ENCODE results near the gene PSAT1. TPM values are rescaled to one million over a fixed set of nuclear protein-coding genes. Genes with fewer than 3 reads are reported as not detected.

PSAT1 gene
- total RNA-seq, 1 donor from 2014 or later: 66.5 TPM

DNA sequence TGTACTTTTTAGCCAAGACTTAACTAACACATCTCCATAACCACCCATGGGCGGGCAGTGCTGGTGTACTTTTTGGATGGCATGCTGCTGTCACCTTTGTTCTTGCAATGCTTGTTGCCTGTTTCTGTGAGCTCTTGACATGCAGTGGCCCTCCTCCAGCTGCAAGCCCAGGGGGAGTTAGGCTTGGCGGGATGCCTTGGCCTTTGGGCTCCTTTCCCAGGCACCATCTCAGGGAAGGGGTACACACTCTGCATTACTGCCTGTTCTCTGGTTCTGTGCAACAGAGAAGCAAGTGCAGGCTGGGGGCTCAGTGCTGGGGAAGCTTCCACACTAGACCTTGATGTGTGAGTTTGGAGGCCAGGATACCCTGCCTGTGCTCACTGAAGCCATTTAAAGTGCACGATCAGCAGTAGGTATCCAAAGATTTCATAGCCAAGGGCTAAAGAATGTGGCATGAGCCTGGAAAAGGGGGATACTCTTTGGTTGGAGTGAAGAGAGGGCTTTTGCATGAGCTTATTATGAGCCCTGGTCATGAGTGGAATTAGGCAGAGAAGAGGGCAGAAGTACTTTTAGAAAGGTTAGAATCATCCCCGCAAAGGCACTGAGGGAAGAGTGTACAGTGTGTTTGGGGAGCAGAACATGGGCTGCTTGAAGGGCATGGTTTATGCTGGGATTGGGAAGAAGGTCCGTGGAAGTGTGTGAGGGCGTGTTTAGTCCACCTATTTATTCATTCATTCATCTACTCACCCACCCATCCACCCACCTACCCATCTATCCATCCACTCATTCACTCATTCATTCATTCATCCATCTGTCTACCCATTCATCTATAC, 22.5 kb downstream of the PSAT1 start:
- no peak for ATAC-seq

DNA sequence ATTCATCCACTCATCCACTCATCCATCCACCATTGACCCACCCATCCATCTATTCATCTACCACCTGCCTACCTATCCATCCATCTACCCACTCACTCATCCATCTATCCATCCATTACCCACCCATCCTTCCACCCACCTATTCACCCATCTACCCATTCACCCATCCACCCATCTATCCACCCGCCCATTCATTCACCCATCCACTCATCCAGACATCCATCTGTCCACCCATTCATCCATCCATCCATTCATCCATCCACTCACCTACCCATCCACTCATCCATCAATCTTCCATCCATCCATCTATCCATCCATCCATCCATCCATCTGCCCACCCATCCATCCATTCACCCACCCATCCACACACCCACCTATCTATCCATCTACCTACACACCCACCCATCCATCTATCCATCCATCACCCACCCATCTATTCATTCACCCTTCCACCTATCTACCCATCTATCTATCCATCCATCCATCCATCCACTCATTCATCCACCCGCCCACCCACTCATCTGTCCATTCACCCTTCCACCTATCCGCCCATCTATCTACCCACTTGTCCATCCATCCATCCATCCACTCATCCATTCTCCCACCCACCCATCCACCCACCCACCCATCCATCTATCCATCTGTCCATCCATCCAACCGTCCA, 23.2 kb downstream of the PSAT1 start:
- ATAC-seq: no peak

DNA sequence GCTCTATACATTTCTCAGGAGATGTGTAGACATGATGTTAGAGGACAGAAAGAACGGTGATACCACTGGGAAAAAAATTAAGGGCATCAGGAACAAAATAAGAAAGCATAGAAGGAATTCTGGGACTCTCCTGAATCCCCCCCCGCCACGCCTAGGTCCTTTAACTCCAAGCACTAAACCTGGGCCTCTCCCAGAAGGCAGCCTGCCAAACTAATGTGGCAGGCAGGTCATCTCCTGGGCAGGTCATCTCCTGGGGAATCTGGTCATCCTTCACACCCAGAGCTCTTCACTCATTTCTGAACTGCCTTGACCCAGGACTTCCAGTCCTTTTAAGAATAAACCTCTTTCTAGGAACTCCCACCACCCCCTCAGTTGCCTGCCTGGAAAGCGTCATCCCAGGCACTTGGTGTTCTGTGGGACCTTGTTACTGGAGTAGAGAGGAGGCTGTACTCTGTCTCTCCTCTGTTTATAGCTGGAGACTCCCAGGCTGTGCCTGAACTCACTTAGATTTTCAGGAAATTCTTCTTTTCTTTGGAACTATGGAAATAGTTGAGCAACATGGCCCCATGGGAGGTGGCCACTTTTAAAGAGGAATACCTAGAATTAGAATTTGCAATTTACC, 24.1 kb downstream of the PSAT1 start:
- ATAC-seq: no peak

DNA sequence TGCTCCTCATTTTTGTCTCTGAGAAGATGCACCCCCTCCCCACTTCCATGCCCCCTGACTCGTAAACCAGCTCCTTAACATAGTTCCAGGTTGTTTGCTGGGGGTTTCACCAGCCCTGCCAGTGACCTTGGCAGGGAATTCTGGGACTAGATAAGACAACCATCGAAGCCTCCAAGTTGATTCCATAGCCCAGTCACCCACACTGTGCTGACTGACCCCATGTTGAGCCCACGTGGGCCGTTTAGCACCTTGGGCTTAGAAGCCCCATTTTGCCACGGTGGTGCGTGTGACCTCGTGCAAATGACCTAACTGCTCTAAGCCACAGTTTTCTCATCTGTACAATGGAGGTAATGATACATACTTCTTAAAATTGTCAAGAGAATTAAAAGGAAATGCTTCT, 24.6 kb downstream of the PSAT1 start:
- ATAC-seq: no peak

DNA sequence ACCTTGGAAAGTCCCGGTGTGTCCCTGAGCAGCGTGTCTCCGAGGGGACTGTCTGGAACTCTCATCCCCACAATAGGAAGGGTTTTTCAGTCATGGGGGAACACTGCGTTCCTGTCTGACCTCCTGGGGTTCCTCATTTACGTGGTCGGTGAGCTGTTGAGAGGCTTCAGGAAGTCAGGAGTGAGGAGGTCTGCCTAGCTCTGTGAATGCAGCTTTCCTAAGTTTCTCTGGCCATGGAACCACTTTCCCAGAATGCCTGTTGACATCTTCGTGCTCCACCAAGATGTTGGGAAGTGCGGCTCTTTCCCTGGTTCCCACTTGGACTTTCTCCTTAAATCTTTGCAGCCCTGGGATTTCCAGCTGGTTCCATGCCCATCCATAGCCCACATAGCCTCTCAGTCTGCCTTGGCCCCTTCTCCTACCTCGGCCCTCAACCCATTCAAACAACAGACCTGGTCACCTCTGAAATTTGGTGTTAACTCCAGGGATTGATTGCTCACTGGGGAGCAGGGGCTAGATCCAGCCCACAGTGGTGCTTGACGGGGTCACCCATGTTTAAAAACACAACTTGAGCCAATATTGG, 27.2 kb downstream of the PSAT1 start:
- ATAC-seq: no peak

DNA sequence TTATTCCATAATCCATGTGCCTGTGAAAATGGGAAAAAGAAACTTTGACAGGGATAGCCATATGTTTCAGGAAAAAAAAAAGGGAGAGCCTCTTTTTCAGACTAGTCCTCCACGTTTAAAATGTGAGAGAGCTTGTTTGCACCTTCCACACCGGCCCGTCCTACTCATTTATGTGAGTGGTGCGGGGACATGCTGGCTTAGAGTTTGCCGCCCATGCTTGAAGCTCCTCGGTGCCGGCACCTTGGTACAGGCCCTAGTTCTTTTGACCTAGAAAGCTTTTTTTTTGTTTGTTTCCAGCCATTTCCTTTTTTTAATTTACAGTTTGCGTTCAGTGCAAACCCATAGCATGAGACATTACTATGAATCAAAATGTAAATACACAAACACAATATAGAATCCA, 27.8 kb downstream of the PSAT1 start:
- no peak for ATAC-seq

DNA sequence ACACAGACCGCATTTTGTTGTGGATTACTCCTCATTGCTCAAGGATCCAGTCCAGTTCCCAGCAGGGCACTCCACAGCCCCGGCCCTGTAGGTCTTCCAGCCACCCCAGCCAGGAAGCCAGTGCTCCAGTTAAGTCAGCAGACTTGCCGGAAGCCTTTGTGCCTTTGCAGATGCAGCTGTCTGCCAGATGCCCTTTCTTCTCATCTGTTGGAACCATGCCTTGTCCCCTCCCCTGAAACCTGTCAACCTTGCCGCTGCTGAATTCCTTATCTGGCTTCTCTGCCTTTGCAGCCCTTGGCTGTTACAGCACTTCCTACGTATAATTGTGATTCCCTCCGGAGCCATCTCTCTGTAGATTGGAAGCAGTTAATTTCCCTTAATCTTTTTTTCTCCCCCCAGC, 28.4 kb downstream of the PSAT1 start:
- no peak for ATAC-seq

DNA sequence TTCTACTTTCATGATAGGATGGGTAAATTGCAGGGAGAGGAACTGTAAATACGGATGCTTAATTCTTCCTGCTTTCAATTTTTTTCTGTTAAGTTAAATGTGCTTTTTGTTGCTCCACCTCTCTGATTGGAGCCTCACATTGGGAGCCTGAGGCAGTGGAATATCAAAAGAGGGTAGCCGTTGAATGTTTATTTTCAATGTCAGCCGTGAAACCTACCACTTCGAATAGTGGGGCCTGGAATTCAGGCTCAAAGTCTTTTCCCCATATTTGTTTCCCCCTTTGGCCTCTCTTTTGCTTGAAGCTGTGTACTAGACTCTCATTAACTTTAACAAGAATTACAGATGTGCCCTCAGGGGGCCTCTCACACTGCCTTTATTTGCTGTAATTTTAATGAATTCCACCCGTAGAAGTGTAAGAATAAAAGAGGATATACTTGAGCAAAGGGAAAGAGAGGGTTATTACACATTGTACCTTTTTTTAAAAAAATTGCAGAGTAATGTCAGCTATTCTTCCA, 29.0 kb downstream of the PSAT1 start:
- ATAC-seq: no peak

DNA sequence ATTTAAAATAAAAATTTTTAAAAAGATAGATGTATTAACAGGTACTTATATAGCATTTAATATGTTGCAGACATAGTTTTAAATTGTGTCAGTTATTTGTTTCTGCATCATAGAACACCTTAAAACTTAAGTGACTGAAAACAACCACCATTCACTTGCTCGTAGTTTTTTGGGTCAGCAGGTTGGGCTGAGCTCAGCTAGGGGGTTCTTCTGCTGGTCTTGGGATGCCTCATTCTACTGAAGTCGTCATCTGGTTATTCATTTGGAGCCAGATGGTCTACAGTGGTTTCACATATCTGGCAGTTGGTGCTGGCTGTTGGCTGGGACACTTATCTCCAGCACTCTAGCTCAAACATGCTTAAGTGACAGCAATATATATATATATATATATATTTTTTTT, 29.6 kb downstream of the PSAT1 start:
- no peak for ATAC-seq

DNA sequence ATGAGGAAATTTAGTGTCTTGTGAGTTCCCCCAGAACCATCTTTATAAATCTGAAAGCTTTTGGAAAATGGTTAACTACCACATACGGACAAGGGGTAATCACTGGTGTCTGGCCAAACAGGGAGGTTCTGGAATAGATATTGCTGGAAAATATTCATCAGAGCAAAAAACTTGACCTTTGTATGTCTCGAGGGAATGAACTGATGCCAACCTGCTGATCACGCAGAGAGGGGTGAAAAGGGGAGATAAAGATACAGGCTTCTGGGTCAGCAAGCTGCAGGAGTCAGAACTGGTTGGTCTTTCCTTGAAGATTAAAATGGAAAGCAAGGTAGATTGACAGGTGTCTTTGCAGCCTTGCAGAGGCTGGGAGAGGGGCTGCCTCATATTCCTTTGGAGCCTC, 35.5 kb downstream of the PSAT1 start:
- ATAC-seq: no peak

DNA sequence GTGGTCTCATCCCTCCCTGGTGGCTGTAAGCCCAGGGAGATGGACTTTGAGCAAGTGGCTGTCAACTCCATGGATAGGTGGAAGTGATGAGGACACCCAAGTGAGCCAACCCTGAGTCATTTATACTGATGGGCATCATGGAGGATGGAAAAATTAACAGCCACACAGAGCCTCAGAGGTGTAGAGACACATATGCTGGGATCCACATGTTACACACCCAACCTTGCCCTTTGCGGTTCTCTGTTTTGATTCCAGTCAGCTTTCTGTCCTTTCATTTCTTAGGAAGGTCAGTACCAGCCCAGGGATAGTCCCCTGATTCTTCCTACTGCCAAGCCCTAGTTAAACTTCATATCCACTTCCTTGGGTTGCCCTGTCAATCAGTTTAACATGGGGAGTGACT, 51.9 kb downstream of the PSAT1 start:
- ATAC-seq: no peak

DNA sequence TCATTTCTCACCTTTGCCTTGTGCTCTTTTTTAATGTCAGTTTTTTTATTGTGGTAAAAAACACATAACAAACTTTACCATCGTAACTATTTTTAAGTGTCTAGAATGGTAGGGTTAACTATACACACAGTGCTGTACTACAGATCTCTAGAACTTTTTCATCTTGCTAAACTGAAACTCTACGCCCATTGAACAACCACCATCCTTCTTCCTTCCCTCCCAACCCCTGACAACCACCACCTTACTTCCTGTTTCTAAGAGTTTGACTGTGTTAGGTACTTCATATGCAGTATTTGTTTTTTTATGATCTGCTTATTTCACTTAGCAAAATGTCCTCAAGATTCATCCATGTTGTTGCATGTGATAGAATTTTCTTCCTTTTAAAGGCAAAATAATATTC, 54.9 kb downstream of the PSAT1 start:
- no peak for ATAC-seq

DNA sequence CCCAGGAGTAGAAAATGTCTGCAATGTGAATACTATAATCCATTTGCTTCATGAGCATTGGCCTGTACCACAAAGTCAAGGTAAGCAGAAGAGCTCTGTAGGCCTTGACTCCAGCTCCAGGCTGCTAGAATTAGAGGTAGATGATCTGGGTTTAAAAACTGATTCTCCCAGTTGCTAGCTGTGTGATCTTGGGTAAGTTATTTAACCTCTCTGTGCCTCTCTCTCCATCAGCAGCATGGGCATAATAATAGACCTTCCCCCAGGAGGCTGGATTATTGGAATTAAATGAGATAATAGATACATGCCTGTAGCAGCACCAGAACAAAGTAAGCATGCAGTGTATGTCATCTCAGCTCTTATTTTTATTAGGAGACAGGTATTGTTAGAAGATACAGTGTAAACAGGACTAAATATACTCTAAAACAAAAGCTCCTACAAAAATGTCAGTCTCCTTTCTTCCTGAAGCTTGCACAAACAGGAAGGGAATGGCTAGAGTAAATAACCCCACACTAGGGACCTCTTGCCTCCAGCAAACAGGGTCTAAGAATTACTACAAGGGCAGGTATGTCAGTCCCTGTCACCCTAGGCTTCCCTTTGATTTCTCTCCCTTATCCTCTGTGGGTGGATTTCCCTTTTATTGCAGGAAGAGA, 57.5 kb downstream of the PSAT1 start:
- ATAC-seq: no peak

DNA sequence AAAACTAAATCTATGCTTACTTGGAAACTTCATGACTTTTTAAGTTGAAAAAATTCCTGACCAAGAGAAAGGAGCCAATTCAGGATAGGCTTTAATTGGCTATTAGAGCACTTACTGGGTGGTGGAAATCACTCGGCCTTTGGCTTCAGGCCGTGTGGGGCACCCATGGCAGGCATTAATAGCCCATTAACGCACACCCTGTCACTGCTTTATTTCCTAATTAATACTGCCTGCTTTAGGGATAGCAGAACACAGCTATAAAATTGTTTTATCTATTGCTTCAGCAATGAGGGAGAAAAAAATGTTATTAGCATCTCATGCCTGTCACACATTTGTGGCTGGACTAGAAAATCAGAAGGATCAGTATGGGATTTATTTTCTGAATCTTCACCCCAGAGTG, 58.1 kb downstream of the PSAT1 start:
- no peak for ATAC-seq

DNA sequence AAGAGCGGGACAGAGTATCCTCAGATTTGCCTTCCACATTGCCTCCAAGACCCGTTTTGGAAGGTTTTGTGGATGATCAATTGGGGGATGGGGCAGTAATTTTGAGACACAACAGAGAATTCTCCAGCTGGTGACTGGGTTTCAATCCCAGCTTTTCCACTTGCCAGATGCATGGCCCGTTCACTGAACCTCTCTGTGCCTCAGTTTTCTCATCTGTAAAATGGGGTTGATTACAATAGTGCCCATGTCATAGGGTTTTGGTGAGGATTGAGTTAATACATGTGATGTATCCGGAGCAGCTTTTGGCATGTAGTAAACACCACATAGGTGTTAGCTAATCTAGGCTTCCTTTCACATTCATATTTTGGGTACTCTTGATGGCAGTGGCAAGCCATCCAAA, 59.7 kb downstream of the PSAT1 start:
- no peak for ATAC-seq

DNA sequence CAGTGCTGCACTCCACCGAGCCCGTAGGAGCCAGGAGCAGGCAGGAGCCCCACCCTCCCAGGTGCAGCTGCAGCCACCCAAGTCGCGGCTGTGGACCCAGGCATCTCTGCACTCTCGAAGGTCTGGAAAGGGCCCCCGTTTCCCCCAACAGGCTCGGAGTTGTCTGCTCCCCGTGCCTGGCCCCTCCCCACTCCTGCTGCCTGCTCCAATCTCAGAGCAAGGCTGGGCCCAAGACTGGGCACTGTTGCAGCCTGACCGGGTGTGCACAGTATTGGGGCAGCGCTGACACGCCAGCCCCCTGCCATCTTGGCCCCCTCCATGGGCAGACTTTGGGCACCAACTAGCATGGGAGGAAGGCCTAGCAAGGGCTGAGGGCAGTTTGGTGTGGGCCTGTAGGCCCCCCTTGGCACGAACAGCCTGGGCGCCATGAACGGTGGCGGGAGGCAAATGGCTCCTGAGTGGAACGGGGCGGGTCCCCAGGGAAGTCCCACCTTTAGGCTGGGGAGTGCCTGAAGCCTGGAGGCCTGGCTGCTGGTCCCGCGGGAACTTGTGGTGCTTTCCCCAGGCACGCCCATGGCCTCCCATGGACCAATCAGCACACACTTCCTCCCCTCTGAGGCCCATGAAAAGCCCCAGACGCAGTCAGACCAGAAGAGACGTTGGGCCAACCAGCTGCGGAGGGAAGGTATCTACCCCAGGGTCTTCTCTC, 60.4 kb downstream of the PSAT1 start:
- no peak for ATAC-seq

DNA sequence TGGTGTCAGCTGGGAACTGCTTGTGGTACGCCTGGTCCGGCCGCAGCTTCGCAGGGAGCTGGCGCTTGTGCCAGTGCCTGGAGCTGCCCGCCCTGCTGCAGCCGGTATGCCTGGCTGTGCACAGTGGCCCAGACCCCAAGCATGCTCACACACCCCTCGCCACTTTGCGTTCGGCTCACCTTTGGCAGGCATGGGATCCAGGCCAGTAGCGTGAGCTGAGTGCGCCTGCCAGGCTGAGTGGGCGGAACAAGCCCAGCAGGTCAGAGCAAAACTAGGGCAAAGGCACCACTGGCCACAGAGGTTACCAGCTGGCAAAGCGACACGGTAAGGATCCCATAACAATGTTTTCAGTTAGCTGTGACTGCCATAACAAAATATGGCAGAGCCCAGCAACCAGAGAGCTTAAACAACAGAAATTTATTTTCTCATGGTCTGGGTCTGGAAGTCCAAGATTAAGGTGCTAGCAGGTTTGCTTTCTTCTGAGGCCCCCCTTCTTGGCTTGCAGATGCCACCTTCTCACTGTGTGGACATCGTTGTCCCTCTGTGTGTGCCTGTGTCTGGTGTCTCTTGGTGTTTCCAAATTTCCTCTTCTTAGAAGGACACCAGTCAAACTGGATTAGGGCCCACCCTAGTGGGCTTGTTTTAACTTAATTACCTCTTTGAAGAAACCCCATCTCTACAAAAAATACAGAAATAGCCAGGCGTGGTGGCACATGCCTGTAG, 61.6 kb downstream of the PSAT1 start:
- no peak for ATAC-seq

DNA sequence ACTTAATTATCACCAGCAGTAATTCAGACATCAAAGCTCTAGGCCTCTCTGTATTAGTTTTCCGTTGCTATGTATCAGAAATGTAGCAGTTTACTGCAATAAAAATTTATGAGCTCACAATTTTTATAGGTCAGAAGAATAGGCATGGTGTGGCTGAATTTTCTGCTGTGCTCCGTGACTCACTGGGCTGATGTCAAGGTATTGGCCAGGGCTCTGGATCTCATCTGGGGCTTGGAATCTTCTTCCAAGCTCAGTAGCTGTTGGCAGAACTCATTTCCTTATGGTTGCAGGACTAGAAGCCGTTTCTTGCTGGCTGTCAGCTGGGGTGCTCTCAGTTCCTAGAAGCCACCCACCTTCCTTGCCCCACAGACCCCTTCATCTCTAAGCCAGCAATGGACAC, 66.3 kb downstream of the PSAT1 start:
- no peak for ATAC-seq

DNA sequence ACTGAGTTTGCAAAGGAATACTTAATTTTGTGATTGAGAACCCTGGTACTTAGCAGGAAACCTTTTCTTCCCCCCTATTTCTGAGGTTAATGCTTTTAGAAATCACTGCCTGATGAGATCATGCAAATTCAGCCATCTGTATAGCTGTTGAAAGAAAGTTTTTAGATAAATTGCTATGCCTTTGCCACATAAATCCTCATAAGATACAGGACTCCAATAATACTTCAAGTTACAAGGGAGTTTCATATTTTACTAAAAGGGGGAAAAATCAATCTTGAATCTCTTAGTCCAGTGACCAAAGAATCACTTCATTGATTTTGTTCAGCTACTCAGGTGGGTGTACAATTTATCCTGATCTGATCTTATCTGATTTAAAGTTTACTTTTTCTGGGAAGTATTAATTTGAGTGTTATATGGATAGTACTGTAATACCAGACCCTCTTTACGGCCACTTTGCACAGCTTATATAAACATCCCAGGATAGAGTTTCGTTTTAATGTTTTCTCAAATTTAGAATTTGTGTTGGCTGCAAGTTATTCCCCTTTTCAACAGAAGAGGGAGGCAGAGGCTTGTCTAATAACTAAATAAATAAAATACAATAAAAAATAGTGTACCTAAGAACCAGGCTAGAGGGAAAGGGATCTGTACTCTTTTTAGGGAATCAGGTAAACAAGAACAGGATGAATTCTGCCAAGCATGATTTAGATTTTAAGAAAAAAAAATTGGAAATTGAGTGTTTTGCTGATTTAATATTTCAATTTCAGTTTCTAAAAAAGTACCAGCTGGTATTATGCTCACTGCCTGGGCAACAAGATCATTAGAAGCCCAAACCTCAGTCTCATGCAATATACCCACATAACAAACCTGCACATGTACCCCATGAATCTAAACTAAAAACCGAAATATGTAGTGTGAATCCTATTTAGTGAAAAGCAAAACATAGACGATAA, 69.1 kb downstream of the PSAT1 start:
- ATAC-seq: no peak

DNA sequence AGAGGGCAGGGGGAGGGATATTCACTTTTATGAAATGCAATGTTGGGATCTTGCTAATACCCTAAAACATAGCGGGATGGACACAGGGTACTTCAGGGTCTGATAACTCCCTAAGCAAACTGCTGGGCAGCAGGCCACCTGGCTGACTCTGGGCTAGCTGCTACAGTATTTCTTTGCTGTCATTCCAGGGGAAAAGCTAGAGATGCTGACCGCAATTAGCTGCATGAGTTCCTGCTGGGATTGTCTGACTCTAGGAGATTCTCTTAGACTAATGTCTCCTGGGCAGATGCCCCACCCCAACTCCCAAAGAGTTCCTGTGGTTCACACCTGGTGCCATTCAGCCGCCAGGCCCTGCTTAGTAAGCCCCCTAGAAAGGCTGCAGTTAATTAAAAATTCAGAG, 69.9 kb downstream of the PSAT1 start:
- ATAC-seq: no peak
